ENCODE data around the gene BEND5. TPM values are rescaled to one million over a fixed set of nuclear protein-coding genes. Genes with fewer than 3 reads are reported as not detected.

The BEND5 gene
- total and polyA plus RNA-seq, 2 of the 8 experiments (the other 6 are each of a cell fraction or from before 2014, with no cell fraction given) = 3.8 to 7.5 TPM

DNA sequence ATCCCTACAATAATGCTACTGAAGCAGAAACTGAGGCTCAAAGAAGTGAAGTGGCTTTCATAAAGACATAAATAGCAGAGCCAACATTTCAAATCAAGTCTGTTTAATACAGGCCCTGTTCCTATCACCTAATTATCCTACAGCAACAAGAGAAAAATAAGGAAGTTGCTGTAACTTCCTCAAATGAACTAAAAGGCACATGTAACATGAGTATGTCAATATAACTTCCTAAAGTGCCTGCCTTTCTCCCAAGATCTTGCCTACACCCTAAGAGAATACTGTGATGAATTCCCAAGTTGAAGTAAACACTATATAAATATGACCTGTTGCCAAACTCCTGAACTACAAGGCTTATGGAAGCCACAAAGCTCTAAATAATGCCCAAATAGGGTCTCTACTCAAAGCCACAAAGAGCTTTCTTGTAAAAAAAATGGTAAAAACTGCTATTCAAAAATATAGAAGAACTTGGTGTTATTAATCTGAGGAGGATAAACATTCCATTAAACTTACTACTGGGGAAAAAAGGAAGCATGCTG is 8.6 kb downstream of the BEND5 start:
- Histone ChIP-seq H3K18ac (ENCODE audit: extremely low read depth, low read length) (no peak overlapping the region), H3K23ac (ENCODE audit: insufficient read length) (no peak overlapping the region), H3K23me2 (ENCODE audit: low read depth, low read length) (no peaks in the 10 kb centered on the region), H4K5ac (ENCODE audit: insufficient read length, low read depth, low read length) (no peak overlapping the region), H2BK120ac (replicated peaks; ENCODE audit: low read depth, low read length) (no peak overlapping the region), H3K14ac (ENCODE audit: insufficient read length) (no peak overlapping the region), H3K4me3 (ENCODE audit: extremely low read depth in 1 of 4, insufficient read depth in 2 of 4, low read depth in 3 of 4, low read length in 4 of 4) (no peak overlapping the region), H2BK5ac (ENCODE audit: low read depth, low read length) (no peak overlapping the region), H3K36me3 (ENCODE audit: control insufficient read depth in 2 of 4, insufficient read depth in 4 of 4, low read length in 3 of 4) (peaks cover 0 to 7% (median 0%) of the 10 kb centered on the region in 4 experiments; a peak in 2 of 8 replicates), H3K56ac (replicated peaks; ENCODE audit: insufficient read length, low read depth, low read length) (no peak overlapping the region), H3K4me2 (ENCODE audit: insufficient read depth in 1 of 2, low read depth in 2 of 2, low read length in 2 of 2) (no peak overlapping the region), H3K27me3 (replicated peaks in 1 of 4; ENCODE audit: control insufficient read depth in 3 of 4, extremely low read depth in 1 of 4, insufficient read depth in 3 of 4, low read length in 3 of 4) (no peaks in the 10 kb centered on the region), H3K9ac (replicated peaks in 1 of 4; ENCODE audit: extremely low read depth in 1 of 4, low read depth in 3 of 4, low read length in 3 of 4) (no peak overlapping the region), H3K27ac (ENCODE audit: low read depth, low read length) (no peak overlapping the region), H3K9me3 (ENCODE audit: insufficient read depth in 2 of 2, low read depth in 1 of 2, low read length in 1 of 2) (no peaks in the 10 kb centered on the region), H4K20me1 (replicated peaks in 1 of 2; ENCODE audit: control insufficient read depth in 1 of 2, insufficient read depth in 2 of 2, low read length in 2 of 2) (no peaks in the 10 kb centered on the region), H4K8ac (ENCODE audit: extremely low read depth, insufficient read depth, low read length) (no peak overlapping the region), H4K91ac (replicated peaks; ENCODE audit: insufficient read length, low read length) (no peak overlapping the region), H2BK20ac (ENCODE audit: low read length) (no peak overlapping the region), H3K79me2 (ENCODE audit: control insufficient read depth in 1 of 2, insufficient read depth in 2 of 2, low read length in 2 of 2) (no peaks in the 10 kb centered on the region; a peak in 1 of 4 replicates), H2AK5ac (ENCODE audit: low read depth, low read length) (no peak overlapping the region), H2AFZ (ENCODE audit: low read length) (no peak overlapping the region), H2BK12ac (ENCODE audit: low read depth, low read length) (no peak overlapping the region), H2BK15ac (ENCODE audit: low read length) (no peak overlapping the region), H3K4ac (replicated peaks; ENCODE audit: insufficient read length, low read depth, low read length) (no peak overlapping the region), H3K79me1 (ENCODE audit: low read depth, low read length) (no peaks in the 10 kb centered on the region; the same call in none of the 2 replicates), H3K4me1 (replicated peaks in 1 of 4; ENCODE audit: control insufficient read depth in 3 of 4, insufficient read depth in 4 of 4, low read length in 3 of 4) (no peaks in the 10 kb centered on the region)
- TF ChIP-seq TCF12 (IDR thresholded peaks at IDR 0.05; ENCODE audit: low read depth, low read length) (no peak), BCL11A (IDR thresholded peaks at IDR 0.05; ENCODE audit: low read depth in 2 of 2, low read length in 2 of 2) (no peak), TAF1 (IDR thresholded peaks at IDR 0.05; ENCODE audit: low read depth, low read length) (no peak), CHD1 (IDR thresholded peaks at IDR 0.05; ENCODE audit: low read depth, low read length) (no peak)
- POLR2A ChIA-PET (ENCODE audit: partially characterized antibody) = no interaction called here
- DNase-seq (ENCODE audit: low read depth in 1 of 2, low spot score in 2 of 2) (no peak), FAIRE-seq (no peak)
- CTCF ChIA-PET (ENCODE audit: partially characterized antibody) = interaction anchor here (0.6 to 0.7 kb wide), 2 partner anchors 19 to 71 kb away, joined by 3 read pairs; no protein-coding TSS in a partner anchor

Data from H1 (cell line).